Cardiac fibroblast (primary cell): ENCODE data around the gene GPRASP3.
"Not testable (repeated sequence)": the region's sequence is repeated elsewhere in the genome, so short reads cannot be mapped to it uniquely, and the experiment has no call there.

Experiments
- DNase-seq, 2 donors: peaks; one replicate each; pipeline versions ENCODE4 v3.0.0 to v3.0.0-alpha.2; 2010; ENCODE audit warnings: low read depth in 2 of 2
- H3K4me3 ChIP-seq, 2 donors: replicated peaks in 1 of 2; 1 replicate in 1 of 2; 2 replicates in 1 of 2; pipeline ENCODE4 v1.5.1; 2011; ENCODE audit warnings: low read depth in 2 of 2, low read length in 2 of 2, mild to moderate bottlenecking in 2 of 2, moderate library complexity in 1 of 2
- CTCF ChIP-seq: IDR thresholded peaks from one replicate; pipeline ENCODE4 v1.5.1; 2011; ENCODE audit warnings: low read depth, mild to moderate bottlenecking, low read length, inconsistent platforms

The GPRASP3 gene, protein sequence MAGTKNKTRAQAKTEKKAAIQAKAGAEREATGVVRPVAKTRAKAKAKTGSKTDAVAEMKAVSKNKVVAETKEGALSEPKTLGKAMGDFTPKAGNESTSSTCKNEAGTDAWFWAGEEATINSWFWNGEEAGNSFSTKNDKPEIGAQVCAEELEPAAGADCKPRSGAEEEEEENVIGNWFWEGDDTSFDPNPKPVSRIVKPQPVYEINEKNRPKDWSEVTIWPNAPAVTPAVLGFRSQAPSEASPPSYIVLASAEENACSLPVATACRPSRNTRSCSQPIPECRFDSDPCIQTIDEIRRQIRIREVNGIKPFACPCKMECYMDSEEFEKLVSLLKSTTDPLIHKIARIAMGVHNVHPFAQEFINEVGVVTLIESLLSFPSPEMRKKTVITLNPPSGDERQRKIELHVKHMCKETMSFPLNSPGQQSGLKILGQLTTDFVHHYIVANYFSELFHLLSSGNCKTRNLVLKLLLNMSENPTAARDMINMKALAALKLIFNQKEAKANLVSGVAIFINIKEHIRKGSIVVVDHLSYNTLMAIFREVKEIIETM

GRCh38 chrX:102720237-102721168 is at the start of gene GPRASP3:
Gene GPRASP3, plus strand, starts transcription at chrX:102720743. Its CDS starts 28,253 bp downstream, at chrX:102748996.
- peak within 1 kb of the TSS; percentile 48 to 55 for H3K4me3 ChIP-seq
- peak; percentile 59 to 76 for DNase-seq
- TF ChIP-seq CTCF: no peak

DNA sequence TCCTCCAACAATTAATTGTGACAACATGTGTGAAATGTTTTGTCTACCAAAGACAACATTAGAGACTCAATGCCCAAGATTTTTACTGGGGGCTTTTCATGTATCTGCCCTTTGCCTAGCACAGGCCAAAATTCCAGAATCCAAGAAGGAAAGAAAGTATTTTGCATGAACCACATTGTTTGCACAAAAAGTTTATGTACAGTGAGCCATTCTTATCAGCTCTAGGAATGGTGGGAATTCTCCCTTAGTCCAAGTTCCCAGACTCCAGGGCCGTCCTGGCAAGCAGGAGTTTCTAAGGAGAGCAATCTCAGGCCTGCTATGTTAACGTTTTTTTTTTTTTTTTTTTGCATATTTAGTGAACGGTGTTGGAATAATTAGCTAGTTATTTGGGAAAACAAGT is 47.7 kb upstream of the GPRASP3 start:
- H3K4me3 ChIP-seq: no peak overlapping the region
- peak in 1 of 2 donors; percentile 74 for DNase-seq
- TF ChIP-seq CTCF: no peak

DNA sequence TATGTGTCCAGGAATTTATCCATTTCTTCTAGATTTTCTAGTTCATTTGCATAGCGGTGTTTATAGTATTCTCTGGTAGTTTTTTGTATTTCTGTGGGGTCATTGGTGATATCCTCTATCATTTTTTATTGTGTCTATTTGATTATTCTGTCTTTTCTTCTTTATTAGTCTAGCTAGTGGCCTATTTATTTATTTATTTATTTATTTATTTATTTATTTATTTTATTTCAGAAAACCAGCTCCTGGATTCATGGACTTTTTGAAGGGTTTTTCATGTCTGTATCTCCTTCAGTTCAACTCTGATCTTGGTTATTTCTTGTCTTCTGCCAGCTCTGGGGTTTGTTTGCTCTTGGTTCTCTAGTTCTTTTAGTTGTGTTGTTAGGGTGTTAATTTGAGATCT is 43.1 kb upstream of the GPRASP3 start:
- not testable (repeated sequence) for DNase-seq, H3K4me3 ChIP-seq

DNA sequence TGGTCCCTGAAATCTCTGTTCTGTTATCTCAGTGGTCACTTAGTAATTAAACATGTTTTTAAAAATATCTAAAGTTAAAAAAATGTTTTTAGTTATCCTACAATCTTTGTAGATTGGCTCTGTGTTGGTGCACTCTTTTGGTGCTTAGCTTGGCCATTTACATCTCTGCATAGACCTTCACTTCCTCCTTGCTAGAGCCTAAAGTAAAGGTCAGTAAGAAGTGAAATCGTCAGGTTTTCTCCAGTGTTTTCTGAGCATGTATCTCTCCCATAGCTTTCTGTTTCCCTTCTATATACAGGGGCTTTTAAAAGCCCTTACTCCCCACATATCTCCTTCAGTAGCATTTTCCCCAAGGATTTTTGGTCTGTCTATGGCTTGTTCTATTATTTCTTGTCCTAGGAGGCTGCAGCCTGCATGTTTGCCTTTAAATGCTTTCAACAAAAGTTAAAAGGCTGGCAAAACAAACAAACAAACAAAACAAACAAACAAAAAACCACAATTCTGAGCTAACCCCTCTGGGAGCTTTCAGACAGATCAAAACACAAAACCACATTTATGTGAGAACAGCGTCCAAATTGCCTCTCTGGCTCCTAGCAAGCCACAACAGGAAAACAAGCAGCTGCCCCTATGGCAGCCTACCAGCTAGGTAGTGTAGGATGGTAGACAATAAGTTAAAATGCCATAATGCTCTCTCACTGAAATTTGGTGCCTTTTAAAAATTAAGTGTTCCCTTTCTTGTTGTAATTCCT is 35.6 kb upstream of the GPRASP3 start:
- DNase-seq: no peak
- H3K4me3 ChIP-seq: no peak overlapping the region
- no peak for TF ChIP-seq CTCF

GRCh38 chrX:102694749-102695148 is 25.8 kb upstream of the GPRASP3 start:
- no peak overlapping the region for H3K4me3 ChIP-seq
- DNase-seq: no peak

DNA sequence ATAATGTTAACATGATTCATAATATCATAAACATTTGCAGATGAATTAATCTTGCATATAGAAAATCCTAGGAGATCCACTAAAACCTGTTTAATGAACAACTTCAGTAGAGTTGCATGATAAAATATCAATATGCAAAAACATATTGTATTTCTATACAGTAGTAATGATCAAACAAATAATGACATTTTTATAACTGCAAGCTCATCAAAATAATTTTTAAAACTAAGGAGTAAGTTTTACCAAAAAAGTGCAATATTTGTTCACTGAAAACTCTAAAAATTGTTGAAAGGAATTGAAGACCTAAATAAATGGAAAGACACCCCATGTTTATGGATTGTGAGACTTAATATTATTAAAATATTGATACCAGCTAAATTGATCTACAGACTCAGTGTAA is 24.2 kb upstream of the GPRASP3 start:
- no peak for DNase-seq
- TF ChIP-seq CTCF: no peak
- H3K4me3 ChIP-seq: no peak overlapping the region

More at GRCh38 chrX:102694749-102695148, 25.8 kb upstream of the GPRASP3 start:
- no peak for TF ChIP-seq CTCF
